Naive thymus-derived CD8-positive, alpha-beta T cell (primary cell): ENCODE measurements around the gene RAB6B. TPM values are rescaled to one million over a fixed set of nuclear protein-coding genes. Genes with fewer than 3 reads are reported as not detected.
A peak's percentile ranks its signal among the peaks of the same experiment; 100 is the strongest.

Experiments used
- ATAC-seq, 2 donors: fragments of 150-1000 bp; cut with Tn5 transposase in 1 of 2; sonication (Bioruptor Pico), chemical (Tn5 transposase) in 1 of 2; 1 replicate in 1 of 2; 2 replicates in 1 of 2; pipeline ENCODE4 v1.10.0; 2021; ENCODE audit warnings: mild to moderate bottlenecking in 2 of 2, moderate library complexity in 2 of 2
- POLR2A ChIA-PET: fragments of 350-600 bp; sonication (Branson Sonifier 250); formaldehyde crosslinking; loops from one replicate; lab custom pipeline; 2021; ENCODE audit warnings: antibody characterized with exemption; lab: Charles Lee
- DNase-seq, 10 donors: peaks; one replicate each; pipeline versions ENCODE4 v3.0.0 to v3.0.0-alpha.2; 2020 to 2022
- H3K27ac Mint-ChIP-seq, 10 donors: one replicate each; pipeline ENCODE4 v1.8.0; 2020 to 2022; ENCODE audit warnings: mild to moderate bottlenecking in 10 of 10, mixed read lengths in 10 of 10, moderate library complexity in 4 of 10, inconsistent platforms in 1 of 10
- H3K27me3 Mint-ChIP-seq, 5 donors: one replicate each; pipeline ENCODE4 v1.8.0; 2021 to 2022; ENCODE audit warnings: mixed read lengths in 5 of 5
- H3K36me3 Mint-ChIP-seq, 3 donors: one replicate each; pipeline ENCODE4 v1.8.0; 2020 to 2022; ENCODE audit warnings: mixed read lengths in 3 of 3, mild to moderate bottlenecking in 2 of 3, inconsistent platforms in 1 of 3
- H3K4me1 Mint-ChIP-seq, 4 donors: one replicate each; pipeline ENCODE4 v1.8.0; 2021 to 2022; ENCODE audit warnings: mixed read lengths in 4 of 4
- H3K4me3 Mint-ChIP-seq, 10 donors: one replicate each; pipeline ENCODE4 v1.8.0; 2020 to 2022; ENCODE audit warnings: mild to moderate bottlenecking in 10 of 10, mixed read lengths in 10 of 10, moderate library complexity in 6 of 10, inconsistent platforms in 1 of 10
- H3K9me3 Mint-ChIP-seq, 9 donors: one replicate each; pipeline ENCODE4 v1.8.0; 2020 to 2022; ENCODE audit warnings: mixed read lengths in 9 of 9, mild to moderate bottlenecking in 3 of 9, inconsistent platforms in 1 of 9, moderate library complexity in 1 of 9
- polyA plus RNA-seq, 3 donors: library from polyadenylated mRNA; unstranded; fragments of 300-500 nt; fragmentation: Illumina TruSeq; gene quantifications; one replicate each; pipeline ENCODE4 v1.2.3, GENCODE V29; 2021
- total RNA-seq, 8 experiments: library from RNA in 2 of 8; stranded (reverse) in 2 of 8; gene quantifications; one replicate each; pipeline ENCODE4 v1.2.3 and lab custom pipeline; 2021 to 2026

The RAB6B gene
- total and polyA plus RNA-seq, 5 experiments from 2014 or later, result 0.25 to 0.38 (median 0.28) TPM; not detected in 2

DNA sequence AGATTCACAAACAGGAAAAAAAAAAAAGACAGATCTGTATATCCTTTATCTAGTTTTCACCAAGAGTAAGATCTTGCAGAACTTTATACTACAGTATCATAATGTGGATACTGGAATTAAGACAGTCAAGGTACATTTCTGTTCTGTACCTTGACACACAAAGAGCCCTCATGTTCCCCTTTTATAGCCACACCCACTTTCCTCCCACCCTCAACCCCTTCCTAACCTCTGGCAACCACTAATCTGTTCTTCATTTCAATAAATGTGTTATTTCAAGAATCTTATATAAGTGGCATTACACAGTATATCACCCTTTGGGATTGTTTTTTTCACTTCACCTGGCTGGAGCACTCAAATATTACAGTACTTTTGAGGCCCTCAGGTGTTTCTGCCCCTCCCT is 3.6 kb upstream of the RAB6B start:
- Mint-ChIP-seq H3K36me3 (no peaks in the 10 kb centered on the region), H3K9me3 (peaks cover 0 to 8% (median 0%) of the 10 kb centered on the region in 9 donors), H3K4me3 (no peak overlapping the region), H3K4me1 (peaks cover 1 to 13% (median 4%) of the 10 kb centered on the region in 4 donors), H3K27me3 (peaks cover 13 to 31% (median 25%) of the 10 kb centered on the region in 5 donors), H3K27ac (no peak overlapping the region)
- ATAC-seq, result no peak
- no peak for DNase-seq
- POLR2A ChIA-PET, result no interaction called here

GRCh38 chr3:133897547-133897946 is 1.9 kb upstream of the RAB6B start:
- H3K9me3 Mint-ChIP-seq, result no peaks in the 10 kb centered on the region
- peaks cover 1 to 15% (median 6%) of the 10 kb centered on the region in 4 donors for H3K4me1 Mint-ChIP-seq
- H3K4me3 Mint-ChIP-seq, result peak overlapping the region in 2 of 10 donors; percentile 57 to 67
- peaks cover 13 to 48% (median 36%) of the 10 kb centered on the region in 5 donors for H3K27me3 Mint-ChIP-seq
- no peak for ATAC-seq
- no peak for DNase-seq
- H3K27ac Mint-ChIP-seq, result no peak overlapping the region
- POLR2A ChIA-PET, result no interaction called here
- H3K36me3 Mint-ChIP-seq, result no peaks in the 10 kb centered on the region

DNA sequence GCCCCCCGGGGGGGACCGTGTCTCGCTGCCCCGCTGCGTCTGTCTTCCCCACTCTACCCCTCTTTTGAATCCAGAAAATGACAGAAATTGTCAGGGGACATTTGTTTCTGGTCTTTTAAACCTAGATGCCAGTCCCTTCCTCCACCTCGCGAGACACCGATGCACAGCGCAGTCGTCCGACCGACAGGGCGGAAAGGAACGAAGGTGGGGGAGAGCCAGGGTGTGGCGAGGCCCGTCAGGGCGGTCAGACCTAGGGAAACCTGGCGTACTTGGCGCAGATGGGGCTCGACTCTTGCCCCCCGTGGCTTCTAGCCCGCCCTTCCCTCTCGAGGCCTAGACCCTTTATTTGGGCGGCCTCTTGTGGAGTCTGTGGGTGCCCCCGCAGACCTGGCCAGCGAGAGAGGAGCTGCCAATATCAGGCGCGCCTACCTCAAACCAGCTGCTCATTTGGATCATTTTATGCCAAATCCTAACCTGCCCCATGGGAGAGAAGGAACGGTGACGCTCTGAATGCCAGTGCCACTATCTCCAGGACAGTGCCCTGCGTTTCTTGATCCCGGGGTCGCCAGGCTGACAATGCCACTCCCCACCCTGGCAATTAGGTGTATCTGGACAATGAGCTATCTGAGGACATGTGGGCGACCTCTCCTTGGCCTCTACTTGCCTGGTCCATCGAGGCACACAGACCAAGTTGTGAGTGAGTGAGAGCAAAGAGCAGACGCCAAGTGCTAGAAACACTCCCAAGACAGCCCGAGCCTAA is 500 bp upstream of the RAB6B start:
- no peak for DNase-seq
- Mint-ChIP-seq H3K4me3 (peak overlapping the region in 7 of 10 donors; percentile 38 to 67 (median 55)), H3K36me3 (no peaks in the 10 kb centered on the region), H3K27ac (no peak overlapping the region), H3K27me3 (peaks cover 21 to 59% (median 35%) of the 10 kb centered on the region in 5 donors), H3K9me3 (no peaks in the 10 kb centered on the region), H3K4me1 (peaks cover 3 to 15% (median 6%) of the 10 kb centered on the region in 4 donors)
- POLR2A ChIA-PET, result no interaction called here
- ATAC-seq, result no peak

GRCh38 chr3:133894353-133895207 is 1.1 kb downstream of the RAB6B start:
- DNase-seq (no peak), ATAC-seq (no peak)
- peaks cover 3 to 15% (median 6%) of the 10 kb centered on the region in 4 donors for H3K4me1 Mint-ChIP-seq
- no peaks in the 10 kb centered on the region for H3K9me3 Mint-ChIP-seq
- H3K4me3 Mint-ChIP-seq, result peak overlapping the region in 2 of 10 donors; percentile 22 to 67
- no peaks in the 10 kb centered on the region for H3K36me3 Mint-ChIP-seq
- POLR2A ChIA-PET, result no interaction called here
- peaks cover 22 to 66% (median 38%) of the 10 kb centered on the region in 5 donors for H3K27me3 Mint-ChIP-seq
- H3K27ac Mint-ChIP-seq, result no peak overlapping the region

DNA sequence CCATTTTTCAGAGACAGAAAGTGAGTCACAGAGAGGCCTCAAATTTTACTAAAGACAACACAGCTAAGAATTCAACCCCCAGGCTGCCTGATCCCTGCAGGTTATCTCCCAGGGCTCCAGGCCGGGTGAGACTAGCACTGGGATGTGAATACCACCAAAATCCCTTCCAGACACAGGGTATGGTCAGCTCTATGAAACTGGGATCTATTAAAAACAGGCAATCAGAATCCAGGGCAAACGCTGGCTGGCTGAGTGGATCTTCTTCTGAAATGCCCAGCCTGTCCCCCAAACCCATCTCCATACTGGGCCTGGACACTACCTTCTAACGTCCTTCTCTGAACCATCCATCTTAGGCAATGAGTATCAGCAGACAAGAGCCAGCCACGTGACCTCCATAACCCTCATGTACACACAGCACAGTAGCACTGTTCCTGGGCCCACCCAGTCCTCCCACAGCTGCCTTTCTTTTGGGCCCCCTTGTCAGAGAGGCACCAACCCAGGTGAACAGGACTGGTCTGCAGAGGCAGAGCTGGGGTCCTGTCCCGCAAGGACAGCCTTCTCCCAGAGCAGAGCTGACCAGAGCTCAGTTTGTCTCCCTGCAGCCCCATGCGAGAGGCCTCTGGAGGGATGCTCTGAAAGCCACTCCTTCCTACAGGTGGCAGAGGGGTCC is 1.9 kb downstream of the RAB6B start:
- Mint-ChIP-seq H3K4me3 (peak overlapping the region in 4 of 10 donors; percentile 3 to 43 (median 14)), H3K36me3 (no peaks in the 10 kb centered on the region), H3K27me3 (peaks cover 21 to 66% (median 41%) of the 10 kb centered on the region in 5 donors), H3K9me3 (no peaks in the 10 kb centered on the region), H3K27ac (no peak overlapping the region), H3K4me1 (peaks cover 3 to 15% (median 6%) of the 10 kb centered on the region in 4 donors)
- ATAC-seq (no peak), DNase-seq (no peak)
- POLR2A ChIA-PET, result no interaction called here

DNA sequence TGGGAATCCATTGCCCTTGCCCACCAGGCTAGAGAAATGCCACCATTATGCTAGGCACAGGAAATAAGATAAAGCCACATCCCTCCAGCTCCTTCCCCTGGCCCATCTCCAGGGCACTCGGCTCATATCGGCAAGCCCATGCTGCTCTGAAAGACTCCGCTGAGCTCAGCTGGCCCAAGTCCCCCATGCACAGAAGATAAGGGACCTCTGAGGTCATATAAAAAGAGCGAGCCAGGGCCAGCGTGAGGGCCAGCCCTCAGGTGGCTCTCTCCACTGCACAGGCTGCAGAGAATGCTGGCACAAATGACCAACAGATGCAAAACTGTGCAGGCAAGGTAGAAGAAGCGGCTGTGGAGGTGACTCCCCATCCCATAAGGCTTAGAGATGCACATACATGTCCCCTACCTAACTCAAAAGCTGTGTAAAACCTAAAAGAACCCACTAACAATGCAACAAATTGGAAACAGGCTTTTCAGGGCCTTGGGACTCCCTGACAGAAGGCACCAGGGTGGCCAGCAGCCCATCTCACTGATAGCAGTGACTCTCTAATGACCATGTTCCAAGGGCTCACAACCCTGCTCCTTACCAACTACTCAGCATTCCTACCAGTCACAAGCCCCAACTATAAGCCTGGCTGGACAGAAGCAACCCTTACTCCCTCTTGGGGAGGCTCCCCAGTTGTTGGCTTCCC is 3.0 kb downstream of the RAB6B start:
- no peak for DNase-seq

DNA sequence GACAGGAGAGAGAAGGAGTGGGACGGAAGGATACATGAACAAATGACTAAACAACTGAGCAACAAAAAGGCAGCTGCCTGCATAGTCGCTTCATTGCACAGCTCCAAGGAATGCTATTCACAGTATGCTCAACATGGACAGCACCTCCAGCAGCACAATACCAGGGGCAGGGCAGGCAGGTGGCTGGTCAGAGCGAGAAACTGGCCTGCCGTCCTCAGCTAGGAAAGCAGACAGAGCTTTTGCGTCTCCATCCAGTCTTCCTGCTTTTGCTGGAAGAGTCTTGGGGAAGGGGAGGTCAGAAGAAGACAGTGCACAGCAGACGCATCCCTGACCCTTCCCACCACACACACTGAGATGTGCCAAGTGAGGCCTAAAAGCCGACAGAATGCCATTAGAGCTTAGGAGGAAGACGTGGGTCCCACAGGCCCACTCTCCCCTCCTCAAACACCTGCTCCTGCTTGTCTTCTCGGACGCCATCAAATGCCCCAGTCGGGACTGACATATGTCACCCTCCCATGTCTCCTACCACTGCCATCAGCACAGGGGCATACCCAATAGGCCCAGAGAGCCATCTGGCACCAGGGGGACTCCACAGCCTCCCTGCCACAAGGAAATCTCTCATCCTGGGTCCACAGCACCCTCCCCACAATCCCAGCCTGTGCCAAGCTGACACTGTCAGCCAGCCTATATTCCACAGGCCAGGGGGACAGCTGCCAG is 3.9 kb downstream of the RAB6B start:
- no peak for DNase-seq
- POLR2A ChIA-PET, result no interaction called here
- Mint-ChIP-seq H3K27ac (peak overlapping the region in 1 of 10 donors; percentile 1), H3K36me3 (no peaks in the 10 kb centered on the region), H3K4me1 (peaks cover 3 to 14% (median 5%) of the 10 kb centered on the region in 4 donors), H3K27me3 (peaks cover 13 to 54% (median 36%) of the 10 kb centered on the region in 5 donors), H3K9me3 (no peaks in the 10 kb centered on the region), H3K4me3 (no peak overlapping the region)
- no peak for ATAC-seq

More for the DNA sequence above, 3.0 kb downstream of the RAB6B start:
- POLR2A ChIA-PET, result no interaction called here
- no peaks in the 10 kb centered on the region for H3K9me3 Mint-ChIP-seq
- H3K4me3 Mint-ChIP-seq, result no peak overlapping the region
- peaks cover 15 to 63% (median 42%) of the 10 kb centered on the region in 5 donors for H3K27me3 Mint-ChIP-seq
- no peak for ATAC-seq
- no peaks in the 10 kb centered on the region for H3K36me3 Mint-ChIP-seq
- H3K27ac Mint-ChIP-seq, result peak overlapping the region in 1 of 10 donors; percentile 24
- H3K4me1 Mint-ChIP-seq, result peaks cover 3 to 15% (median 6%) of the 10 kb centered on the region in 4 donors

- DNase-seq (no peak), ATAC-seq (no peak)
- POLR2A ChIA-PET, result no interaction called here
- peaks cover 3 to 8% (median 5%) of the 10 kb centered on the region in 4 donors for H3K4me1 Mint-ChIP-seq
- no peaks in the 10 kb centered on the region for H3K9me3 Mint-ChIP-seq
- peaks cover 11 to 52% (median 35%) of the 10 kb centered on the region in 5 donors for H3K27me3 Mint-ChIP-seq
- H3K27ac Mint-ChIP-seq, result no peak overlapping the region
- no peak overlapping the region for H3K4me3 Mint-ChIP-seq
- no peaks in the 10 kb centered on the region for H3K36me3 Mint-ChIP-seq
Measured at GRCh38 chr3:133890972-133891644, 4.6 kb downstream of the RAB6B start.

DNA sequence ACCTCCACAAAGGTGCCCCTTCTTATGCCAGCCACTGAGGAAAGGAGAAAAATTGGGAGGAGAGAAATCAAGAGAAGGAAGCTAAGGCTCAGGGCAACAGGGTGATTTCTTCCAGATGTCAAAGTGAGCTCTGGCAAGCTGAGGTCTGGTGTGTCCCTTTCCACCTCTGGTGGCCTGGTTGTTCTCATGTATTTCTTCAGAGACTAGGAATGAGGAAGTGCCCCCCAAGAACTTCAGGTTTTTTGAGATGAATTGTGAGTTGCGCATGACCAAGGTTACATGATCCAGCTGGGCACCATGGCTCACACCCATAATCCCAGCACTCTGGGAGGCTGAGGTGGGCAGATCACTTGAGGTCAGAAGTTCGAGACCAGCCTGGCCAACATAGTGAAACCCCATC is 5.6 kb downstream of the RAB6B start:
- POLR2A ChIA-PET, result no interaction called here
- no peaks in the 10 kb centered on the region for H3K36me3 Mint-ChIP-seq
- DNase-seq, result no peak
- H3K27ac Mint-ChIP-seq, result no peak overlapping the region
- no peak for ATAC-seq
- H3K9me3 Mint-ChIP-seq, result no peaks in the 10 kb centered on the region
- H3K4me1 Mint-ChIP-seq, result peaks cover 0 to 3% (median 2%) of the 10 kb centered on the region in 4 donors
- no peak overlapping the region for H3K4me3 Mint-ChIP-seq
- H3K27me3 Mint-ChIP-seq, result peaks cover 11 to 56% (median 40%) of the 10 kb centered on the region in 5 donors

- no peak overlapping the region for H3K27ac Mint-ChIP-seq
- H3K36me3 Mint-ChIP-seq, result no peaks in the 10 kb centered on the region
- ATAC-seq (no peak), DNase-seq (no peak)
- peaks cover 0 to 3% (median 1%) of the 10 kb centered on the region in 4 donors for H3K4me1 Mint-ChIP-seq
- POLR2A ChIA-PET, result no interaction called here
- peaks cover 10 to 63% (median 45%) of the 10 kb centered on the region in 5 donors for H3K27me3 Mint-ChIP-seq
- H3K4me3 Mint-ChIP-seq, result no peak overlapping the region
- no peaks in the 10 kb centered on the region for H3K9me3 Mint-ChIP-seq
Measured at GRCh38 chr3:133888726-133889340, 6.8 kb downstream of the RAB6B start.
